BJ (cell line): ENCODE results near the gene IL9. TPM values are rescaled to one million over a fixed set of nuclear protein-coding genes. Genes with fewer than 3 reads are reported as not detected.

Experiments
- CTCF ChIA-PET: fragments of 350-600 bp; formaldehyde crosslinking; extraction: SDS; loops from one replicate; lab custom pipeline; 2021; ENCODE audit warnings: antibody characterized with exemption, inconsistent platforms; lab: Yijun Ruan, JAX
- POLR2A ChIA-PET: fragments of 300-600 bp; sonication (Branson Sonifier 250); formaldehyde crosslinking; extraction: SDS; loops from one replicate; lab custom pipeline; 2021; ENCODE audit warnings: antibody characterized with exemption; lab: Charles Lee
- DNase-seq: peaks from one replicate; pipeline ENCODE4 v3.0.0-alpha.2; 2011; ENCODE audit warnings: low read depth
- H3K27me3 ChIP-seq: 2 replicates; pipeline ENCODE4 v1.6.0; 2011; ENCODE audit warnings: low read length; ENCODE audit not compliant: control insufficient read depth, insufficient read depth
- H3K36me3 ChIP-seq: 2 replicates; pipeline ENCODE4 v1.5.1; 2011; ENCODE audit warnings: low read length; ENCODE audit not compliant: control insufficient read depth, insufficient read depth
- H3K4me3 ChIP-seq: 2 replicates; pipeline ENCODE4 v1.5.1; 2011; ENCODE audit warnings: low read depth, mild to moderate bottlenecking, control low read depth, low read length
- CTCF ChIP-seq: IDR thresholded peaks from 2 replicates; pipeline ENCODE4 v1.5.1; 2011; ENCODE audit warnings: low read depth, mild to moderate bottlenecking, control low read depth, inconsistent platforms, low read length, moderate library complexity; ENCODE audit not compliant: insufficient read depth
- polyA plus RNA-seq: library from polyadenylated mRNA; depleted of rRNA; stranded (reverse); fragments of >200 nt; gene quantifications from 2 replicates; pipeline ENCODE4 v1.2.3, GENCODE V29; 2011

The IL9 gene
- polyA plus RNA-seq, 1 experiment = not detected

- Histone ChIP-seq H3K36me3 (no peaks in the 10 kb centered on the region), H3K27me3 (peaks cover 3% of the 10 kb centered on the region; the same call in 1 of the 2 replicates), H3K4me3 (no peak overlapping the region)
- DNase-seq = no peak
- no peak for TF ChIP-seq CTCF
- POLR2A ChIA-PET = no interaction called here
- CTCF ChIA-PET = interaction anchor here (2.3 kb wide), 1 partner anchor 335 kb away, joined by 10 read pairs; no protein-coding TSS in a partner anchor
These were observed 17.5 kb downstream of the IL9 start for GRCh38 chr5:135878156-135878620.

DNA sequence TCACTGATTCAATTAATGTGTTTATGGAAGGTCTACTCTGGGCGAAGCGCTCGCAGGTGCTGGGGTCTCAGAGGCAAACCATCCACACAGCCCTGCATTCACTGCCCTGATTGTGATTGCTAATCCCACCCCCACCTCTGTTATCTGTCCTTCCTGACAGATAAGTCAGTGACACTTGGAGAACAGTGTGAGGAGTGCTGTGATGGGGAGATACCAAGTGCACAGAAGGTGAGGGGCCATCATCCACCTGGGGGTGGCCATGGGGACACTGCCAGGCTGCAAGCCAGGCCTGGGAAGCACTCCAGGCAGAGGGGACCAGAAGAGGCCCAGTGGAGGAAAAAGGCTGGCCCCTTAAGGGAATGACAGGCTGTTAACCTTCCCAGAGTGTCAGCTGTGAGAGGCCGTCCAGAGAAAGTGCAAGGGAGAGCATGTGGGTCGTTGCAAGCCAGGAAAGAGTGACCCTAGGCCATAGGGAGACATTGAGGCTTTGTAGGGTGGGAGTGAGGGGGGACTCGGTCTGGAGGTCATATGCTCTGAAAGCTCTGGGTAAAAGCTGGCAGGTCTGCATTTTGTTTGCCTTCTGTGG, 18.0 kb downstream of the IL9 start:
- ChIA-PET CTCF (interaction anchor here (2.3 kb wide), 1 partner anchor 335 kb away, joined by 10 read pairs; no protein-coding TSS in a partner anchor), POLR2A (no interaction called here)
- no peak for TF ChIP-seq CTCF
- no peak for DNase-seq
- H3K27me3 ChIP-seq = peaks cover 3% of the 10 kb centered on the region; the same call in 1 of the 2 replicates
- H3K4me3 ChIP-seq = no peak overlapping the region
- H3K36me3 ChIP-seq = no peaks in the 10 kb centered on the region

GRCh38 chr5:135876146-135876545, 19.5 kb downstream of the IL9 start:
- H3K36me3 ChIP-seq = no peaks in the 10 kb centered on the region

DNA sequence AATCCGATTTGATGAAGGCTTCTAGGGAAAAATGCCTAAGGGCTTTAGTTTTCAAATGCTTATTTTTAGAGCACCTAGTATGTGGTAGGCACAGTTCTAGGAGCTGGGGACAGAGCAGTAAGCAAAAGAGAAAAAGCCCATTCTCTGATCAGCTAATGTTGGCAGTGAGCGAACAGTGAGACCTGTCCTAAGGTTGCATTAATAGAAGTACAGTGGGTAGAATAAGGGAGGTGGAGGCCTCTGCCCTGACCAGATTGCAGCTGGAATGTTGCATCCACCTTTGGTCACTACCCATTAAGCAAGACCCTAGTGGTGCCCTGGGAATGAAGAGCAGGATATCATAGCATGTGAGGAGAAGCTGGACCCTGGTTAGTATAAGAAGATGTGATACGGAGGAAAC, 20.1 kb downstream of the IL9 start:
- POLR2A ChIA-PET = no interaction called here
- no peaks in the 10 kb centered on the region for H3K36me3 ChIP-seq
- CTCF ChIA-PET = interaction anchor here (1.0 to 1.7 kb wide), 4 partner anchors 13 to 69 kb away, joined by 3 to 7 read pairs (median 4); no protein-coding TSS in a partner anchor
- H3K4me3 ChIP-seq = no peak overlapping the region
- no peak for DNase-seq
- TF ChIP-seq CTCF = no peak
- H3K27me3 ChIP-seq = peaks cover 3% of the 10 kb centered on the region; the same call in 1 of the 2 replicates

More at GRCh38 chr5:135876146-135876545, 19.5 kb downstream of the IL9 start:
- DNase-seq = no peak
- Histone ChIP-seq H3K27me3 (peaks cover 3% of the 10 kb centered on the region; the same call in 1 of the 2 replicates), H3K4me3 (no peak overlapping the region)
- TF ChIP-seq CTCF = no peak
- CTCF ChIA-PET = interaction anchor here (1.0 kb wide), 2 partner anchors 15 to 69 kb away, joined by 3 read pairs; no protein-coding TSS in a partner anchor
- POLR2A ChIA-PET = no interaction called here

- POLR2A ChIA-PET = no interaction called here
- DNase-seq = no peak
- Histone ChIP-seq H3K27me3 (peaks cover 3% of the 10 kb centered on the region; the same call in 1 of the 2 replicates), H3K4me3 (no peak overlapping the region), H3K36me3 (no peaks in the 10 kb centered on the region)
- TF ChIP-seq CTCF = no peak
- CTCF ChIA-PET = interaction anchor here (1.0 to 1.7 kb wide), 2 partner anchors 14 to 44 kb away, joined by 4 to 7 read pairs; no protein-coding TSS in a partner anchor
These were observed 21.2 kb downstream of the IL9 start for GRCh38 chr5:135874461-135874860.
